Measurements from ENCODE around the gene GPR18.

GRCh38 chr13:99255271-99255670 is 2.9 kb downstream of the GPR18 start:
- TF ChIP-seq CTCF (IDR thresholded peaks at IDR 0.05; ENCODE audit: insufficient read depth, low read length, poor library complexity, severe bottlenecking) (no peak), EZH2phosphoT487 (conservative IDR thresholded peaks at IDR 0.05; ENCODE audit: low read length) (no peak)
